ENCODE results near the gene CRPPA.
A peak's percentile ranks its signal among the peaks of the same experiment; 100 is the strongest.

Gene CRPPA

DNA sequence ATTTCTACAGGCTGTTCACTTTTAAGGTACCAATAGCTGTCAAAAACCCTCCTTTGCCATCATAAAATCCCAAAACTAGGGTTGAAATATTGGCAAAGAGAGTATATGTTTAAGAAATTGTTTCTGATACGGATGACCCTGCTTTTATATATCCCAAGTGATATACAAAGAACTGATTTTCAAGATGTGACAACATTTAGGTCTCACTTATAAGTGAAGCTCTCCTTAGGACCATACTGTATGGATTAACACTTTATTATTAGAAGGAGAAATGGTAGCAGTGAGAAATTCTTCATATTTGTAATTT lies 11.0 kb upstream of the CRPPA start:
- no peak for TF ChIP-seq CTCF (IDR thresholded peaks at IDR 0.05; ENCODE audit: low read depth, low read length)
- no peak for DNase-seq (ENCODE audit: extremely low read depth, low read depth)

DNA sequence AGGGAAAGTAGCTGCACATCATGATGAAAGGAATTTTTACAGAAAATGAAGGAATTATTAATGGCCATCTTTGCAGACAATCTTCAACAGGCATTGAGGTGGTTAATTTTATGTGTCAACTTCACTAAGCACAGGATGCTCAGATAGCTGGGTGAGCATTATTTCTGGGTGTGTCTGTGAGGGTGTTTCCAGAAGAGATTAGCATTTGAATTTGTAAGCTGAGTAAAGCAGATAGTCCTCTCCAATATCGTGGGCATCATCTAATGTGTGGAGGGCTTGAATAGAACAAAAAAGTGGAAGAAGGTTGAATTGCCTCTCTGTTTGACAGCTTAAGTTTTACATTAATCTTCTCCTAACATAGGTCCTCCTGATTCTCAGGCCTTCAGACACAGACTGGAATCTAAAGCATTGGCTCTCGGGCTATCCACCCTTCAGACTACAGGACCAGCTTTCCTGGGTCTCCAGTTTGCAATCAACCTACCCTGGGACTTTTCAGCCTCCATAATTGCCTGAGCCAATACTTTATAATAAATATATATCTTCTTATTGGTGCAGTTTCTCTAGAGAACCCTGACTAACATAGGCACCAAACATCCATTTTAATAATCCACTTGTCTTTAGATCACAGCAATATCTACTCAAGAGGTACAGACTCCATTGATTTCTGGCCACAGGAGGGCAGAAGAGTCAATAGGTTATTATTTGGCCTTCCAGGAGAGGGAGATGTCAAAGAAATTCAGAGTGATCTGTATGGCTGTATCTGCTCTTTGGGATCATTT lies 10.5 kb upstream of the CRPPA start:
- TF ChIP-seq CTCF (IDR thresholded peaks at IDR 0.05; ENCODE audit: low read depth, low read length) = peak; percentile 46
- DNase-seq (ENCODE audit: extremely low read depth, low read depth) = no peak

GRCh38 chr7:16430133-16430532 lies 8.8 kb upstream of the CRPPA start:
- DNase-seq (ENCODE audit: extremely low read depth, low read depth) = no peak
- no peak for TF ChIP-seq CTCF (IDR thresholded peaks at IDR 0.05; ENCODE audit: low read depth, low read length)

GRCh38 chr7:16428672-16429071 lies 7.3 kb upstream of the CRPPA start:
- no peak for TF ChIP-seq CTCF (IDR thresholded peaks at IDR 0.05; ENCODE audit: low read depth, low read length)

GRCh38 chr7:16428182-16428581 lies 6.8 kb upstream of the CRPPA start:
- DNase-seq (ENCODE audit: extremely low read depth, low read depth) = no peak
- TF ChIP-seq CTCF (IDR thresholded peaks at IDR 0.05; ENCODE audit: low read depth, low read length) = no peak

More at GRCh38 chr7:16428672-16429071, 7.3 kb upstream of the CRPPA start:
- no peak for DNase-seq (ENCODE audit: extremely low read depth, low read depth)

- no peak for TF ChIP-seq CTCF (IDR thresholded peaks at IDR 0.05; ENCODE audit: low read depth, low read length)
- no peak for DNase-seq (ENCODE audit: extremely low read depth, low read depth)
Observed at GRCh38 chr7:16423761-16424160, 2.4 kb upstream of the CRPPA start.

DNA sequence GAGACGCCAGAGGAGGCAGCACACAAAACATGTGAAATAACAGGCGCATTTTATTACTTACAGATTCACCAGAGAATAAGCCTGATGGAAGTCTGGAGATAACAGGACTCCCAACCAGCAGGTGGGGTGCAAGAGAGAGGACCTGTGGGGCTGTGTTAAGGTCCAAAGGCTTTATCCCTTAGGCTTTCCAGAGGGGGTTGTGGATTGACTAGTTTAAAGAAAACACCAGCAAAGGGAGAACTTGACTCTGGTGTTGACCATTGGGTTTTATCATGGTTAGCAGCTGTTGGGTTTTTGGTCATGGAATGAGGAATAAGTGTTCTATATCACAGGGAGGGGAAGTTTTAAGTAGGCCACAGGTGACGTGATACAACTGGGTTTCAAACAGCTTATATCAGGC lies 1.6 kb upstream of the CRPPA start:
- TF ChIP-seq CTCF (IDR thresholded peaks at IDR 0.05; ENCODE audit: low read depth, low read length) = no peak
- no peak for DNase-seq (ENCODE audit: extremely low read depth, low read depth)
